Fibroblast of pulmonary artery (primary cell): ENCODE data around the gene DUSP7.
A peak's percentile ranks its signal among the peaks of the same experiment; 100 is the strongest.

ENCODE experiments used
- DNase-seq: peaks from one replicate; pipeline ENCODE4 v3.0.0-alpha.2; 2010; ENCODE audit warnings: low read depth
- H3K4me3 ChIP-seq: replicated peaks from 2 replicates; pipeline ENCODE4 v1.5.1; 2011; ENCODE audit warnings: low read depth, mild to moderate bottlenecking, control low read depth, low read length, moderate library complexity
- TF ChIP-seq, protein P1 (sequence below): IDR thresholded peaks from 2 replicates; pipeline ENCODE4 v1.5.1; 2011; ENCODE audit warnings: mild to moderate bottlenecking, control low read depth, low read length, inconsistent platforms; ENCODE audit errors: missing control alignments

Gene DUSP7

DNA sequence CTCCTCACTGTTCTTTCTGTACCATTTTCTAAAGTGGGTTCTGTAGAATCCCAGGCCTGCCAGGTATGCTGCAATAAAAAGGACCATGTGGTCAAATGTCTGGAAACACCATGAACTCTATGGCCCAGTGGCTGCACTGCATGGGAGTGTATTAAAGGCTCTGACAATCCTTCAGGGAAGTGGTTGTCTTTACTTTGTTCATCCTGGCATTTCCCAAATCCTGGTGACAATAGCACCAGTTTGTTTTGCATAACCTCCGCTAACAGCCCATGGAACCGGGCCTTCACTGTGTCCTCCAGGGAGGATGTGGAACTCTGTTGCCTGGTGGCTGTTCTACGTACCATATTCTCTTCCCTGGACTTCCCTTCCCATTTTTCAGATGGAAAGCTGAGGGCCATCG is 11.2 kb upstream of the DUSP7 start:
- TF ChIP-seq, protein P1, sequence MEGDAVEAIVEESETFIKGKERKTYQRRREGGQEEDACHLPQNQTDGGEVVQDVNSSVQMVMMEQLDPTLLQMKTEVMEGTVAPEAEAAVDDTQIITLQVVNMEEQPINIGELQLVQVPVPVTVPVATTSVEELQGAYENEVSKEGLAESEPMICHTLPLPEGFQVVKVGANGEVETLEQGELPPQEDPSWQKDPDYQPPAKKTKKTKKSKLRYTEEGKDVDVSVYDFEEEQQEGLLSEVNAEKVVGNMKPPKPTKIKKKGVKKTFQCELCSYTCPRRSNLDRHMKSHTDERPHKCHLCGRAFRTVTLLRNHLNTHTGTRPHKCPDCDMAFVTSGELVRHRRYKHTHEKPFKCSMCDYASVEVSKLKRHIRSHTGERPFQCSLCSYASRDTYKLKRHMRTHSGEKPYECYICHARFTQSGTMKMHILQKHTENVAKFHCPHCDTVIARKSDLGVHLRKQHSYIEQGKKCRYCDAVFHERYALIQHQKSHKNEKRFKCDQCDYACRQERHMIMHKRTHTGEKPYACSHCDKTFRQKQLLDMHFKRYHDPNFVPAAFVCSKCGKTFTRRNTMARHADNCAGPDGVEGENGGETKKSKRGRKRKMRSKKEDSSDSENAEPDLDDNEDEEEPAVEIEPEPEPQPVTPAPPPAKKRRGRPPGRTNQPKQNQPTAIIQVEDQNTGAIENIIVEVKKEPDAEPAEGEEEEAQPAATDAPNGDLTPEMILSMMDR: no peak
- H3K4me3 ChIP-seq: no peak overlapping the region
- DNase-seq: no peak

DNA sequence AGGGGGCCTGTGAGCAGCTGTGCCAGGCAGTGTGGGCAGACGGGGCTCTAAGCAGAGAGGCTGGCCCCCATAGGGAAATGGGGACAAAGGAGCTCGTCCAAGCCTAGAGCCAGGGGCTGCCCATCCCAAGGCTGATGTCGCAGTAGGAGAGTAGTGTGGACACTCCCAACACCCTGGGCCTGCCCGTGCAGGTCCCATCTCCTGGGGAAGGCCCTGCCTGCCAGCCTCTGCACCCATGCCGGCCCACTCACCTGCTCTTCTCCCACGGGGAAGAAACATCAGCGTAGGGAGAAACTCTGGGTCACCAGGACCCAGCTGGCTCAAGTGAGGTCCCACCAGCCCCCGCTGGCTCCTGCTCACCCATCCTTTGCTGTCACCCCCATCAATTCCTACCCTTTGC is 10.7 kb upstream of the DUSP7 start:
- TF ChIP-seq, protein P1: no peak
- no peak for DNase-seq
- no peak overlapping the region for H3K4me3 ChIP-seq

DNA sequence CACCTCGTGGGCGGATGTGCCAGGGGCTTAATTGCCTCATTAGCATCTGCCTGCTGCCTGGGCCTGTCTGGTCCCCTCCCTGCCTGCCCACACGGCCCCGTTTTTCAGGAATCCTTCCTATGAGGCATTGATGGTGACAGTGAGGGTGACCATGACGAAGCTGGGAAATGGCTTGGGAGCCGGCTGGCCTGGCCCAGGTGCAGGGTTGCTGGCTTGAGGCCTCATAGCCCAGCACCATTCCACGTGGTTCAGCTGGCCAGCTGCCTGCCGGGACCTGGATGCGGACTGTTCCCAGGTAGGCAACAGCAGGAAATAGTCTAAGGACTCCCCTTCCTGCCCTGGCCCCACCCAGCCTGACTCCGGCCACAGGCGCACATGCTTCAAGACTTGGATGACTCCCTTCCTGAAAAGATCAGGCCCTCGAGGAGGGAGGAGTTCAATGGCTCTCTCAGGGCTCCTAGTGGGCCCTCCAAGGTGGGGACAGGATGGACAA is 8.9 kb upstream of the DUSP7 start:
- no peak overlapping the region for H3K4me3 ChIP-seq
- TF ChIP-seq, protein P1: no peak
- no peak for DNase-seq

DNA sequence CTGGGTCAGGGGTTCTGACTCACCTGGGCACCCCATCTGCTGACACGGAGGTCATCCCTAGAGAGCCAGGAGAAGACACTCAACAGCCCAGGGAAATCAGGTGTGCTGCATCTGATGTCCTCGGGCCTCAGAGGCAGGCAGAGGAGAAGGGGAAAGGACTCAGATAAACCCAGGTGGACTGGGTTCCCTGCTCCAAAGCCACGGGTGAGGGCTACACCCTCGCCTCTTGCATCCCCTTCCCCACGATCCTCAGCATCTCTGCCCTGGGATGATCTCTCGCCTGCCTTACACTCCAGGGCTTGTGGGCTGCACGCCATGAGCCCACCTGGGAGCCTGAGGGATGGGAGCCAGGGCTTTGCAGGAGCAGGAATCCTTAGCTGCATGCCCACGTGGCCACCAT is 8.2 kb upstream of the DUSP7 start:
- DNase-seq: no peak
- TF ChIP-seq, protein P1: no peak
- H3K4me3 ChIP-seq: no peak overlapping the region

DNA sequence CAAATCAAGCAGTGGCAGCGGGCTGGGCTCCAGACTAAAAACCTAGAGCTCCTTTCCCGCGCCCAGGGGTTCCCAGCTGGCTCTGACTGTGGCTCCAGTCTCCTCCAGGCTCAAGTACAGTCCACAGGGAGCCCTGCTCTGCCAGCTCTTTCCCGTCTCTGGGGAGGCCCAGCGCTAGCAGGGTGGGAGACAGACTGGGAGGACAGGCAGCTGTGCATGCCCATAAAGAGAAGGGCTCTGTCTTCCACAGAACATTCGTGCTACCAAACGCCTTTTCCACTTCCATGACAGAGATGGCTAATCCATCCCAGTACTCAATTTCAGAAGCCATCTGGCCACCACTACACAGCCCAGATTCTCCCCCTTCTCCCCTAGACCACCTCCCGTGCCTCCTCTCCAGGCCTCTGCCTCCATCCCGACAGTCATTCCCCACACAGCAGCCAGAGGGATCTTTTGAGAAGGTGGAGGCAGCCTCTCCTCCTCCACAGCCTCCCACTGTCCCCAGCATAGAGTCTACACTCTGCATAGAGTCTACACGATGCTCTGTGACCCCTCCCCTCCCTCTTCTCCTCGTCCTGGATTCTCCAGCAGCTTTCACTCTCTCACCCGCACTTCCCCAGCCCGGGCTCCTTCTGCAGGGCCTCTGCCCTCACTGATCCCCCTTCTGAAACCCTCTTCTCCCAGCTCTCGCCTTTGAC is 6.8 kb upstream of the DUSP7 start:
- TF ChIP-seq, protein P1: no peak
- H3K4me3 ChIP-seq: no peak overlapping the region
- DNase-seq: no peak

DNA sequence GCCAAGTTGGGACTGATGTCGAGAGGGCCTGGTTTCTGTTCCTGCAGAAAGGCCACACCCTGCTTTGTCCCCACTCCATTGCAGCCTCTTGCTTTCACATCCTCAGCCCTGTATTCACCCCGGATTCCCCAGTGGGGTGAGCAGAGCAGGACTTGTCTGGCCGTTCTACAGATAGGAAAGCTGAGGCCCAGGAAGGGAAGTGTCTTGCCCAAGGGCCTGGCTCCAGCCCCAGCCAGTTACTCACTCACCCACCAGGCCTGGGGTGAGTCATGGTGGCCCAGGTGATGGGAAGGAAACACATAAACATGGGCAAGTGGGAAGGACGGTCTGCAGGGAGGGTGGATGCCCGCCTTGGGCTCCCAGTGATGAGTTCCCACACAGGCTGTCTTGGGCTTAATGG is 6.1 kb upstream of the DUSP7 start:
- TF ChIP-seq, protein P1: no peak
- no peak overlapping the region for H3K4me3 ChIP-seq
- peak; percentile 90 for DNase-seq

DNA sequence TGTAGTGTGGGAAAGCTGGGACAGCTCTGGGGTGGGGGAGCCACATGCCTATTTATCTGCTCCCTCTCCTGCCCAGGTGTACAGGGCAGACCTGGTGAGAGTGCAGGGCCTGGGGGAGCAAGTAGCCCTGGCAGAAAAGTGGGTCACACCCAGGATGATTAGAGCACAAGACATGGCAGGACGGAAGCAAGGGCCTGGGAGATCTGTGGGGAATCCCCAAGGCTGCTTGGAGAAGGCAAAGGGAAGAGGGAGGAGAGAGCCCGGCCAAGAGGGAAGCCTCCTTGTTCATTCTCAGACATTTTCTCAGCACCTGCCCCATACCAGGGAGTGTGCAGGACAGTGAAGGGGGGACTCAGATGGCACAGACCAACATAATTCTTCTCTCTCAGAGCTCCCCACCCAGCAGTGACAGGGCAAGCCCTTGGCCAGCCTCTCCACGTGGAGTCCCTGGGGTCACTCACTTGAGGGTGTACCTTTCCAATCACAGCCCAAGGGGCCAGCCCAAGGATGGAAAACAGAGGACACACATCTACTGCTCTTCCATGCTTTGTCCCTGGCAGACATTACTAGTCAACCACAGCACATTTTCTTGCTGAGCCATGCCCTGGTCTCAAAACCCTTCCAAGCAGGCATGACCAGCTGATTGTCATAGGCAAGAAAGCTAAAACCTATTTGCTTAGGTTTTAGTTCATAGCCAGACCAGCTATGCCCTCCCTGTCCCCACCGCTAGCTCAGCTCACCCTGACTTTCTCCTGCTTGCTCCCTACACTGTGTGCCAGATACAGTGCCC is 4.9 kb upstream of the DUSP7 start:
- no peak for DNase-seq
- TF ChIP-seq, protein P1: no peak
- no peak overlapping the region for H3K4me3 ChIP-seq
